ENCODE results near the gene CELF1. TPM values are rescaled to one million over a fixed set of nuclear protein-coding genes. Genes with fewer than 3 reads are reported as not detected.
A peak's percentile ranks its signal among the peaks of the same experiment; 100 is the strongest.
"Not testable (repeated sequence)": the region's sequence is repeated elsewhere in the genome, so short reads cannot be mapped to it uniquely, and the experiment has no call there.

Gene CELF1
- total RNA-seq, 1 donor from 2014 or later = 173 TPM

GRCh38 chr11:47464483-47464882 is 88.4 kb downstream of the CELF1 start:
- no peak overlapping the region for H3K27ac Mint-ChIP-seq

GRCh38 chr11:47461876-47462275 is 91.1 kb downstream of the CELF1 start:
- Histone ChIP-seq H3K4me3 (no peak overlapping the region), H3K27ac (peak overlapping the region; percentile 65), H4K20me1 (ENCODE audit: low read depth) (peaks cover 1% of the 10 kb centered on the region), H3K9me3 (ENCODE audit: low read depth) (no peaks in the 10 kb centered on the region), H3K4me1 (peaks cover 31% of the 10 kb centered on the region), H3K27me3 (no peaks in the 10 kb centered on the region), H3K9ac (no peak overlapping the region), H3K79me2 (ENCODE audit: low read depth) (peaks cover 21% of the 10 kb centered on the region), H3F3A (ENCODE audit: low read depth) (peaks cover 46% of the 10 kb centered on the region), H2AFZ (replicated peaks) (no peak overlapping the region), H3K36me3 (no peaks in the 10 kb centered on the region), H3K4me2 (no peak overlapping the region)
- Mint-ChIP-seq H3K4me3 (no peak overlapping the region), H3K27ac (no peak overlapping the region), H3K27me3 (ENCODE audit: insufficient read depth, low read depth) (peaks cover 2% of the 10 kb centered on the region), H3K9me3 (no peaks in the 10 kb centered on the region), H3K4me1 (peaks cover 19% of the 10 kb centered on the region), H3K36me3 (peaks cover 10% of the 10 kb centered on the region)
- no peak for TF ChIP-seq EZH2 (IDR thresholded peaks at IDR 0.05)
- DNase-seq (ENCODE audit: low spot score) = no peak

More at GRCh38 chr11:47464483-47464882, 88.4 kb downstream of the CELF1 start:
- H4K20me1 ChIP-seq (ENCODE audit: low read depth) = peaks cover 27% of the 10 kb centered on the region
- H3K36me3 ChIP-seq = no peaks in the 10 kb centered on the region
- peaks cover 57% of the 10 kb centered on the region for H3K4me1 ChIP-seq
- Mint-ChIP-seq H3K27me3 (ENCODE audit: insufficient read depth, low read depth) (peaks cover 2% of the 10 kb centered on the region), H3K4me1 (peaks cover 43% of the 10 kb centered on the region), H3K4me3 (no peak overlapping the region), H3K36me3 (peaks cover 22% of the 10 kb centered on the region), H3K9me3 (no peaks in the 10 kb centered on the region)
- H3K4me3 ChIP-seq = no peak overlapping the region
- H3K27me3 ChIP-seq = no peaks in the 10 kb centered on the region
- TF ChIP-seq, protein P1, sequence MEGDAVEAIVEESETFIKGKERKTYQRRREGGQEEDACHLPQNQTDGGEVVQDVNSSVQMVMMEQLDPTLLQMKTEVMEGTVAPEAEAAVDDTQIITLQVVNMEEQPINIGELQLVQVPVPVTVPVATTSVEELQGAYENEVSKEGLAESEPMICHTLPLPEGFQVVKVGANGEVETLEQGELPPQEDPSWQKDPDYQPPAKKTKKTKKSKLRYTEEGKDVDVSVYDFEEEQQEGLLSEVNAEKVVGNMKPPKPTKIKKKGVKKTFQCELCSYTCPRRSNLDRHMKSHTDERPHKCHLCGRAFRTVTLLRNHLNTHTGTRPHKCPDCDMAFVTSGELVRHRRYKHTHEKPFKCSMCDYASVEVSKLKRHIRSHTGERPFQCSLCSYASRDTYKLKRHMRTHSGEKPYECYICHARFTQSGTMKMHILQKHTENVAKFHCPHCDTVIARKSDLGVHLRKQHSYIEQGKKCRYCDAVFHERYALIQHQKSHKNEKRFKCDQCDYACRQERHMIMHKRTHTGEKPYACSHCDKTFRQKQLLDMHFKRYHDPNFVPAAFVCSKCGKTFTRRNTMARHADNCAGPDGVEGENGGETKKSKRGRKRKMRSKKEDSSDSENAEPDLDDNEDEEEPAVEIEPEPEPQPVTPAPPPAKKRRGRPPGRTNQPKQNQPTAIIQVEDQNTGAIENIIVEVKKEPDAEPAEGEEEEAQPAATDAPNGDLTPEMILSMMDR (IDR thresholded peaks at IDR 0.05) = no peak
- TF ChIP-seq EZH2phosphoT487 (IDR thresholded peaks at IDR 0.05) (no peak), EZH2 (IDR thresholded peaks at IDR 0.05) (no peak)
- no peak overlapping the region for H2AFZ ChIP-seq (replicated peaks)
- DNase-seq (ENCODE audit: low spot score) = peak; percentile 80
- peak overlapping the region; percentile 90 for H3K27ac ChIP-seq
- H3F3A ChIP-seq (ENCODE audit: low read depth) = peaks cover 72% of the 10 kb centered on the region
- peaks cover 45% of the 10 kb centered on the region for H3K79me2 ChIP-seq (ENCODE audit: low read depth)
- H3K9me3 ChIP-seq (ENCODE audit: low read depth) = no peaks in the 10 kb centered on the region
- H3K4me2 ChIP-seq = peak overlapping the region; percentile 46
- no peak overlapping the region for H3K9ac ChIP-seq

- peaks cover 19% of the 10 kb centered on the region for H3K4me1 ChIP-seq
- no peaks in the 10 kb centered on the region for H3K36me3 ChIP-seq
- DNase-seq (ENCODE audit: low spot score) = no peak
- H3K4me1 Mint-ChIP-seq = peaks cover 11% of the 10 kb centered on the region
- H3K36me3 Mint-ChIP-seq = peaks cover 7% of the 10 kb centered on the region
- peaks cover 35% of the 10 kb centered on the region for H3F3A ChIP-seq (ENCODE audit: low read depth)
- peaks cover 9% of the 10 kb centered on the region for H3K79me2 ChIP-seq (ENCODE audit: low read depth)
- H3K9me3 Mint-ChIP-seq = no peaks in the 10 kb centered on the region
- H4K20me1 ChIP-seq (ENCODE audit: low read depth) = no peaks in the 10 kb centered on the region
- no peak overlapping the region for H2AFZ ChIP-seq (replicated peaks)
- H3K4me3 Mint-ChIP-seq = no peak overlapping the region
- H3K4me3 ChIP-seq = no peak overlapping the region
- TF ChIP-seq, protein P1 (IDR thresholded peaks at IDR 0.05) = no peak
- TF ChIP-seq EZH2 (IDR thresholded peaks at IDR 0.05) (no peak), EZH2phosphoT487 (IDR thresholded peaks at IDR 0.05) (no peak)
- no peak overlapping the region for H3K27ac ChIP-seq
- H3K9ac ChIP-seq = no peak overlapping the region
- peaks cover 3% of the 10 kb centered on the region for H3K27me3 Mint-ChIP-seq (ENCODE audit: insufficient read depth, low read depth)
- H3K27me3 ChIP-seq = no peaks in the 10 kb centered on the region
- no peak overlapping the region for H3K27ac Mint-ChIP-seq
- no peaks in the 10 kb centered on the region for H3K9me3 ChIP-seq (ENCODE audit: low read depth)
- H3K4me2 ChIP-seq = no peak overlapping the region
These were observed 92.2 kb downstream of the CELF1 start for GRCh38 chr11:47460571-47461235.

DNA sequence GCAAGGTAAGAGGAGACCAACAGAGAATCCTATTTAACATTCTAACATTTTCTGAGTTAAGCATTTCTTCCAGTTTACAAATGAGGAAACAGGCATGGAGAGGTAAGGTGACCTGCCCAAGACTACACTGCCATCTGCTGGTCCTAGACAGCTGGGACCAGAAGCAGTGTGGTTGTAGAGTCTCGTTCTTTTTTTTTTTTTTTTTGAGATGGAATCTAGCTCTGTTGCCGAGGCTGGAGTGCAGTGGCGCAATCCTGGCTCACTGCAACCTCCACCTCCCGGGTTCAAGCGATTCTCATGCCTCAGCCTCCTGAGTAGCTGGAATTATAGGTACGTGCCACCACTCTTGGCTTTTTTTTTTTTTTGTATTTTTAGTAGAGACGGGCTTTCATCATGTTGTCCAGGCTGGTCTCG is 98.7 kb downstream of the CELF1 start:
- peak overlapping the region; percentile 28 for H3K27ac Mint-ChIP-seq
- peak; percentile 83 for DNase-seq (ENCODE audit: low spot score)

More for the DNA sequence above, 98.7 kb downstream of the CELF1 start:
- not testable (repeated sequence) for H3K4me1 Mint-ChIP-seq; H3K27me3 ChIP-seq; H3K27me3 Mint-ChIP-seq (ENCODE audit: insufficient read depth, low read depth); H3K79me2 ChIP-seq (ENCODE audit: low read depth); H3K4me2 ChIP-seq; H3K27ac ChIP-seq; H3K9me3 ChIP-seq (ENCODE audit: low read depth); H3K4me1 ChIP-seq; H3K9ac ChIP-seq; H4K20me1 ChIP-seq (ENCODE audit: low read depth); H3K4me3 Mint-ChIP-seq; H3K4me3 ChIP-seq; H3F3A ChIP-seq (ENCODE audit: low read depth); H3K9me3 Mint-ChIP-seq; H3K36me3 Mint-ChIP-seq; H3K36me3 ChIP-seq
- H2AFZ ChIP-seq (replicated peaks) = peak overlapping the region; percentile 31
- TF ChIP-seq, protein P1 (IDR thresholded peaks at IDR 0.05) = peak; percentile 77

All from neural progenitor cell (in vitro differentiated cells).